IMR-90 (cell line): Measurements from ENCODE around the gene ATG7. TPM values are rescaled to one million over a fixed set of nuclear protein-coding genes. Genes with fewer than 3 reads are reported as not detected.
A peak's percentile ranks its signal among the peaks of the same experiment; 100 is the strongest.

Source experiments
- ATAC-seq: fragments of 200-7000 bp; cut with Tn5 transposase; 2 replicates; pipeline ENCODE4 v1.9.1; 2020; ENCODE audit warnings: low read depth, mild to moderate bottlenecking, moderate library complexity
- BruUV-seq: library from RNA; stranded (reverse); fragments of 400-500 nt; replicated peaks from 2 replicates; lab custom pipeline; 2021; lab: Mats Ljungman, UMichigan
- CTCF ChIA-PET: fragments of 300-600 bp; formaldehyde crosslinking; extraction: SDS; loops from one replicate; lab custom pipeline; 2021; ENCODE audit warnings: antibody characterized with exemption; lab: Yijun Ruan, JAX
- POLR2A ChIA-PET: fragments of 300-600 bp; sonication (Branson Sonifier 250); formaldehyde crosslinking; loops from one replicate; lab custom pipeline; 2022; ENCODE audit warnings: antibody characterized with exemption; ENCODE audit not compliant: unreplicated experiment; lab: Charles Lee
- DNase-seq: peaks from one replicate; pipeline ENCODE4 v3.0.0; 2013
- H2AFZ ChIP-seq: replicated peaks from 2 replicates; pipeline ENCODE3; 2013; ENCODE audit warnings: low read length, mild to moderate bottlenecking; ENCODE audit not compliant: poor library complexity
- H2AK5ac ChIP-seq: 2 replicates; pipeline ENCODE4 v1.6.1; 2013; ENCODE audit warnings: low read depth, low read length, inconsistent platforms
- H2AK9ac ChIP-seq: replicated peaks from 2 replicates; pipeline ENCODE3; 2013; ENCODE audit warnings: mild to moderate bottlenecking, low read depth, low read length, moderate library complexity; ENCODE audit not compliant: poor library complexity
- H2BK120ac ChIP-seq: 2 replicates; pipeline ENCODE4 v1.6.1; 2013; ENCODE audit warnings: low read depth, low read length, inconsistent platforms
- H2BK15ac ChIP-seq: 3 replicates; pipeline ENCODE4 v1.6.1; 2013; ENCODE audit warnings: low read depth, low read length, inconsistent platforms
- H2BK20ac ChIP-seq: 2 replicates; pipeline ENCODE4 v1.6.1; 2013; ENCODE audit warnings: low read depth, mild to moderate bottlenecking, inconsistent platforms, low read length, moderate library complexity
- H2BK5ac ChIP-seq: 2 replicates; pipeline ENCODE4 v1.6.1; 2013; ENCODE audit warnings: mild to moderate bottlenecking, low read depth, low read length, inconsistent platforms; ENCODE audit not compliant: poor library complexity, severe bottlenecking
- H3K14ac ChIP-seq: replicated peaks from 2 replicates; pipeline ENCODE4 v1.6.1; 2013; ENCODE audit warnings: low read depth, low read length, inconsistent platforms
- H3K18ac ChIP-seq: 2 replicates; pipeline ENCODE4 v1.6.1; 2013; ENCODE audit warnings: low read depth, low read length, control low read depth
- H3K23ac ChIP-seq: 2 replicates; pipeline ENCODE4 v1.6.1; 2013; ENCODE audit warnings: low read depth, low read length, inconsistent platforms
- H3K27ac ChIP-seq: 2 replicates; pipeline ENCODE4 v1.5.1; 2013; ENCODE audit warnings: mild to moderate bottlenecking, control low read depth, low read length; ENCODE audit not compliant: insufficient read depth
- H3K27me3 ChIP-seq: 2 replicates; pipeline ENCODE4 v1.6.1; 2013; ENCODE audit warnings: low read length; ENCODE audit not compliant: control insufficient read depth, insufficient read depth
- H3K36me3 ChIP-seq: 2 replicates; pipeline ENCODE4 v1.6.1; 2013; ENCODE audit warnings: low read length, mixed read lengths; ENCODE audit not compliant: control insufficient read depth, insufficient read depth
- H3K4ac ChIP-seq: 2 replicates; pipeline ENCODE4 v1.6.1; 2013; ENCODE audit warnings: low read depth, low read length, inconsistent platforms
- H3K4me1 ChIP-seq: 2 replicates; pipeline ENCODE4 v1.6.1; 2013; ENCODE audit warnings: low read length, mixed read lengths; ENCODE audit not compliant: control insufficient read depth, insufficient read depth
- H3K4me2 ChIP-seq: 2 replicates; pipeline ENCODE4 v1.6.1; 2013; ENCODE audit warnings: low read depth, mild to moderate bottlenecking, control low read depth, low read length, moderate library complexity
- H3K4me3 ChIP-seq: 2 replicates; pipeline ENCODE4 v1.5.1; 2013; ENCODE audit warnings: low read depth, mild to moderate bottlenecking, control low read depth, low read length, moderate library complexity; ENCODE audit not compliant: insufficient read depth
- H3K56ac ChIP-seq: 2 replicates; pipeline ENCODE4 v1.6.1; 2013; ENCODE audit warnings: low read length, inconsistent platforms; ENCODE audit not compliant: insufficient read depth; ENCODE audit errors: extremely low read depth
- H3K79me1 ChIP-seq, 2 experiments: 2 replicates each; pipeline ENCODE4 v1.6.1; 2013; ENCODE audit warnings: low read length in 2 of 2, inconsistent platforms in 1 of 2, low read depth in 1 of 2
- H3K9ac ChIP-seq: 2 replicates; pipeline ENCODE4 v1.6.1; 2013; ENCODE audit warnings: low read depth, low read length, control low read depth
- H3K9me1 ChIP-seq: 2 replicates; pipeline ENCODE4 v1.6.1; 2013; ENCODE audit warnings: low read length, inconsistent platforms; ENCODE audit not compliant: insufficient read depth
- H3K9me3 ChIP-seq: 2 replicates; pipeline ENCODE4 v1.6.1; 2013; ENCODE audit warnings: low read length; ENCODE audit not compliant: control insufficient read depth, insufficient read depth
- H4K20me1 ChIP-seq: 2 replicates; pipeline ENCODE4 v1.6.1; 2013; ENCODE audit warnings: low read length, inconsistent platforms; ENCODE audit not compliant: insufficient read depth
- H4K5ac ChIP-seq: 2 replicates; pipeline ENCODE4 v1.6.1; 2013; ENCODE audit warnings: mild to moderate bottlenecking, low read depth, low read length, control low read depth
- H4K8ac ChIP-seq, 2 experiments: 2 replicates each; pipeline ENCODE4 v1.6.1; 2013; ENCODE audit warnings: low read depth in 2 of 2, low read length in 2 of 2, control low read depth in 1 of 2, inconsistent platforms in 1 of 2
- H4K91ac ChIP-seq: 2 replicates; pipeline ENCODE4 v1.6.1; 2013; ENCODE audit warnings: low read depth, low read length, inconsistent platforms; ENCODE audit not compliant: insufficient read depth
- BHLHE40 ChIP-seq: fragments of 150-350 bp; IDR thresholded peaks from 2 replicates; pipeline ENCODE4 v1.6.1; 2016; ENCODE audit warnings: mild to moderate bottlenecking, low read depth, low read length
- CEBPB ChIP-seq: IDR thresholded peaks from 2 replicates; pipeline ENCODE4 v1.6.1; 2012; ENCODE audit warnings: low read depth, low read length, improper control_type of control experiment
- CHD1 ChIP-seq: IDR thresholded peaks from 2 replicates; pipeline ENCODE4 v1.6.1; 2012; ENCODE audit warnings: low read depth, low read length, improper control_type of control experiment
- FOS ChIP-seq: fragments of 150-350 bp; IDR thresholded peaks from 2 replicates; pipeline ENCODE4 v1.6.1; 2016; ENCODE audit warnings: low read depth, low read length
- MAFK ChIP-seq: IDR thresholded peaks from 2 replicates; pipeline ENCODE4 v1.6.1; 2012; ENCODE audit warnings: low read depth, low read length, improper control_type of control experiment
- MAZ ChIP-seq: IDR thresholded peaks from 2 replicates; pipeline ENCODE4 v1.6.1; 2012; ENCODE audit warnings: low read depth, mild to moderate bottlenecking, low read length, improper control_type of control experiment, moderate library complexity, borderline replicate concordance
- MXI1 ChIP-seq: IDR thresholded peaks from 2 replicates; pipeline ENCODE4 v1.6.1; 2012; ENCODE audit warnings: low read depth, mild to moderate bottlenecking, low read length, moderate library complexity, borderline replicate concordance
- NFE2L2 ChIP-seq: fragments of 150-350 bp; IDR thresholded peaks from 2 replicates; pipeline ENCODE4 v1.6.1; 2016; ENCODE audit warnings: low read depth, mild to moderate bottlenecking, low read length
- POLR2A ChIP-seq: IDR thresholded peaks from 2 replicates; pipeline ENCODE4 v1.6.1; 2012; ENCODE audit warnings: mild to moderate bottlenecking, low read depth, low read length
- RAD21 ChIP-seq: IDR thresholded peaks from 2 replicates; pipeline ENCODE4 v1.6.1; 2012; ENCODE audit warnings: low read length, improper control_type of control experiment
- RCOR1 ChIP-seq: IDR thresholded peaks from 2 replicates; pipeline ENCODE4 v1.6.1; 2012; ENCODE audit warnings: mild to moderate bottlenecking, low read length, improper control_type of control experiment; ENCODE audit not compliant: insufficient replicate concordance
- RFX5 ChIP-seq: IDR thresholded peaks from 2 replicates; pipeline ENCODE4 v1.8.0; 2012; ENCODE audit warnings: low read depth, mild to moderate bottlenecking, low read length, moderate library complexity
- SMC3 ChIP-seq: fragments of 150-350 bp; IDR thresholded peaks from 2 replicates; pipeline ENCODE4 v1.6.1; 2016; ENCODE audit warnings: low read depth, mild to moderate bottlenecking, antibody characterized with exemption, low read length, moderate library complexity
- WGBS, 2 experiments: methylation state at CpG; one replicate each; pipeline versions ENCODE4 v1.1.5 to v1.1.7; 2013; ENCODE audit warnings: missing lambda C conversion rate in 2 of 2; ENCODE audit not compliant: insufficient read length in 1 of 2; ENCODE audit errors: extremely low coverage in 2 of 2; 5-methylcytosine and 5-hydroxymethylcytosine counted together
- dilution Hi-C: fragments of 300-500 bp; cut with HindIII; formaldehyde crosslinking; loops from one replicate; pipeline ENCODE4 v1.14.3; 2018; ENCODE audit warnings: low sequenced_read_pairs; ENCODE audit not compliant: unreplicated experiment
- in situ Hi-C: fragments of 300-500 bp; cut with MboI; formaldehyde crosslinking; loops from 3 replicates; pipeline ENCODE4 v1.14.3; 2019; ENCODE audit warnings: low sequenced_read_pairs, inconsistent platforms, mixed read lengths
- intact Hi-C: fragments of 100-400 bp; cut with micrococcal nuclease; formaldehyde crosslinking; loops from 2 replicates; pipeline ENCODE4 v1.10.0; 2022
- polyA plus RNA-seq, 3 experiments: library from polyadenylated mRNA; depleted of rRNA; stranded (reverse); fragments of >200 nt; gene quantifications; 2 replicates each; pipeline ENCODE4 v1.2.3, GENCODE V29; 2012; ENCODE audit warnings: low replicate concordance in 1 of 3
- total RNA-seq: library from RNA; depleted of rRNA; stranded (reverse); fragments of >200 nt; gene quantifications from 2 replicates; pipeline ENCODE4 v1.2.3, GENCODE V29; 2012
- TF ChIP-seq, protein P1 (sequence below): fragments of 150-350 bp; IDR thresholded peaks from 2 replicates; pipeline ENCODE4 v1.6.1; 2016; ENCODE audit warnings: low read depth, mild to moderate bottlenecking, low read length, moderate library complexity, borderline replicate concordance
- TF ChIP-seq, protein P2 (sequence below): fragments of 150-350 bp; IDR thresholded peaks from 2 replicates; pipeline ENCODE4 v1.6.1; 2017; ENCODE audit warnings: mild to moderate bottlenecking, antibody characterized with exemption, low read length, low read depth
- TF ChIP-seq, protein P3 (sequence below): conservative IDR thresholded peaks from 2 replicates; pipeline ENCODE4 v1.5.1; 2012; ENCODE audit warnings: mild to moderate bottlenecking, low read depth, low read length, improper control_type of control experiment

Gene ATG7
- total and polyA plus RNA-seq, 2 of the 4 experiments (the other 2 are of a cell fraction), result 15.6 to 51.4 TPM

DNA sequence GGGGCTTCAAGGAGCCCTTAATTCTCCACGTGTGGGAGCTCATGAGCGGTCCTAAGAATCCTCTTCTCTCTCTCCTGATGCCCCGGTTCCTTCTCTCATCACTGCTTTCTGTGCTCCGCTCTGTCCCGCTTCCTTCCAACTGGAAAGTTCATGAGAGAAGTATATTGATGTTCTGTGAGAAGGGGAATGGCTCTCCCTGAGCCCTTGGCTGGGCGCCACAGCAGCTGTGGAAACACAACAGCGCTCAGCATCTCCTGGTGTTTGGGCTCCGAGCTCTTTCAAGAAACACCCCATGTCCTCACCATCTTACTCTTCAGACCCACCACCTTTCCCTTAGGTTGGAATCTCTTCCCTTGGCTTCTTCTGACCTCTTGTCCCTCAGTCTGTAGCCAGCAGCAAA, 209.8 kb downstream of the ATG7 start:
- no peak for ATAC-seq
- peak; percentile 54 for DNase-seq
- Histone ChIP-seq H3K9me3 (no peaks in the 10 kb centered on the region), H4K8ac (peak overlapping the region in 1 of 2 experiments; percentile 21; a peak in 1 of 4 replicates), H4K91ac (no peak overlapping the region), H3K14ac (peak overlapping the region; percentile 55), H3K27ac (no peak overlapping the region), H3K23ac (0 out of 2 replicates have a peak overlapping the region, but pooled peaks have one; percentile 17), H2BK15ac (no peak overlapping the region), H3K36me3 (no peaks in the 10 kb centered on the region), H2BK120ac (no peak overlapping the region), H3K4me1 (peaks cover 10% of the 10 kb centered on the region), H2AK9ac (no peak overlapping the region), H4K20me1 (no peaks in the 10 kb centered on the region), H3K4me3 (no peak overlapping the region), H3K9me1 (no peaks in the 10 kb centered on the region), H3K79me1 (peaks cover 0 to 17% of the 10 kb centered on the region in 2 experiments; a peak in 1 of 4 replicates), H2BK20ac (0 out of 2 replicates have a peak overlapping the region, but pooled peaks have one; percentile 62), H4K5ac (no peak overlapping the region), H3K56ac (no peak overlapping the region), H3K18ac (no peak overlapping the region), H2BK5ac (no peak overlapping the region), H2AFZ (no peak overlapping the region), H3K9ac (no peak overlapping the region), H3K27me3 (no peaks in the 10 kb centered on the region), H2AK5ac (peak overlapping the region; percentile 37), H3K4ac (peak overlapping the region; percentile 2; the same call in 1 of the 2 replicates), H3K4me2 (no peak overlapping the region)
- CTCF ChIA-PET, result no interaction called here
- BruUV-seq, result no TSS peak
- POLR2A ChIA-PET, result interaction anchor here (0.5 kb wide), 1 partner anchor 78 kb away, joined by 4 read pairs; no protein-coding TSS in a partner anchor
- intact Hi-C loops, result no loop called here
- dilution Hi-C loops, result no loop called here
- no peak for TF ChIP-seq MAZ
- no peak for TF ChIP-seq POLR2A
- TF ChIP-seq, protein P1, sequence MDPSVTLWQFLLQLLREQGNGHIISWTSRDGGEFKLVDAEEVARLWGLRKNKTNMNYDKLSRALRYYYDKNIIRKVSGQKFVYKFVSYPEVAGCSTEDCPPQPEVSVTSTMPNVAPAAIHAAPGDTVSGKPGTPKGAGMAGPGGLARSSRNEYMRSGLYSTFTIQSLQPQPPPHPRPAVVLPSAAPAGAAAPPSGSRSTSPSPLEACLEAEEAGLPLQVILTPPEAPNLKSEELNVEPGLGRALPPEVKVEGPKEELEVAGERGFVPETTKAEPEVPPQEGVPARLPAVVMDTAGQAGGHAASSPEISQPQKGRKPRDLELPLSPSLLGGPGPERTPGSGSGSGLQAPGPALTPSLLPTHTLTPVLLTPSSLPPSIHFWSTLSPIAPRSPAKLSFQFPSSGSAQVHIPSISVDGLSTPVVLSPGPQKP, result no peak
- TF ChIP-seq MAFK, result no peak
- TF ChIP-seq NFE2L2, result no peak
- TF ChIP-seq CHD1, result no peak
- no peak for TF ChIP-seq RCOR1
- TF ChIP-seq, protein P2, sequence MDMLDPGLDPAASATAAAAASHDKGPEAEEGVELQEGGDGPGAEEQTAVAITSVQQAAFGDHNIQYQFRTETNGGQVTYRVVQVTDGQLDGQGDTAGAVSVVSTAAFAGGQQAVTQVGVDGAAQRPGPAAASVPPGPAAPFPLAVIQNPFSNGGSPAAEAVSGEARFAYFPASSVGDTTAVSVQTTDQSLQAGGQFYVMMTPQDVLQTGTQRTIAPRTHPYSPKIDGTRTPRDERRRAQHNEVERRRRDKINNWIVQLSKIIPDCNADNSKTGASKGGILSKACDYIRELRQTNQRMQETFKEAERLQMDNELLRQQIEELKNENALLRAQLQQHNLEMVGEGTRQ, result no peak
- TF ChIP-seq BHLHE40, result no peak
- no peak for TF ChIP-seq FOS
- TF ChIP-seq RAD21, result no peak
- TF ChIP-seq RFX5, result no peak
- TF ChIP-seq, protein P3, sequence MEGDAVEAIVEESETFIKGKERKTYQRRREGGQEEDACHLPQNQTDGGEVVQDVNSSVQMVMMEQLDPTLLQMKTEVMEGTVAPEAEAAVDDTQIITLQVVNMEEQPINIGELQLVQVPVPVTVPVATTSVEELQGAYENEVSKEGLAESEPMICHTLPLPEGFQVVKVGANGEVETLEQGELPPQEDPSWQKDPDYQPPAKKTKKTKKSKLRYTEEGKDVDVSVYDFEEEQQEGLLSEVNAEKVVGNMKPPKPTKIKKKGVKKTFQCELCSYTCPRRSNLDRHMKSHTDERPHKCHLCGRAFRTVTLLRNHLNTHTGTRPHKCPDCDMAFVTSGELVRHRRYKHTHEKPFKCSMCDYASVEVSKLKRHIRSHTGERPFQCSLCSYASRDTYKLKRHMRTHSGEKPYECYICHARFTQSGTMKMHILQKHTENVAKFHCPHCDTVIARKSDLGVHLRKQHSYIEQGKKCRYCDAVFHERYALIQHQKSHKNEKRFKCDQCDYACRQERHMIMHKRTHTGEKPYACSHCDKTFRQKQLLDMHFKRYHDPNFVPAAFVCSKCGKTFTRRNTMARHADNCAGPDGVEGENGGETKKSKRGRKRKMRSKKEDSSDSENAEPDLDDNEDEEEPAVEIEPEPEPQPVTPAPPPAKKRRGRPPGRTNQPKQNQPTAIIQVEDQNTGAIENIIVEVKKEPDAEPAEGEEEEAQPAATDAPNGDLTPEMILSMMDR, result no peak
- TF ChIP-seq MXI1, result no peak
- no peak for TF ChIP-seq SMC3
- TF ChIP-seq CEBPB, result no peak
- in situ Hi-C loops, result no loop called here
- 31% methylated on average over 3 of the region's 8 CpGs; no CpG with 5 or more reads in 1 of the 2 experiments for WGBS, 2 experiments
